KG1 (cell line): ENCODE data around the gene IFNG.

Experiments used
- DNase-seq: peaks from one replicate; lab custom pipeline; 2025; lab: John Stamatoyannopoulos, UW

The IFNG gene

DNA sequence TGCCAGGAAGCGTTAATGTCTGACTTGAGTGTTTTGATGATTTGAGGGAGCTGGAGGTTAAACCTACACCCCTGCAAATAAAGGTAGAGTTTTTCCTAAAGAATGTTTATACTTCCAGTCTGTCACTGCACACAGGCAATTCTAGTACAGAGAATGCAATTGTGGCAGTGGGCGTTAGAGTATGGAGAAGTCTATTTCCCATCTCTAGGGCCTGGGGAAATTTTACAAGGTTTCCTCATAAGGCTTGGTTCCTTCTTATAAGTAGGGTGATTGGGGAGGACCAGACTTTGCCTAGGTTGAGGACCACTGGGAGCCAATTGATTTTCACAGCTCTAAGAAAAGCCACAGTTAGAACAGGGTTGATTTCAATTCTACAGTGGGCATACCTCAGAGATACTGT lies 44.3 kb downstream of the IFNG start:
- no peak for DNase-seq

DNA sequence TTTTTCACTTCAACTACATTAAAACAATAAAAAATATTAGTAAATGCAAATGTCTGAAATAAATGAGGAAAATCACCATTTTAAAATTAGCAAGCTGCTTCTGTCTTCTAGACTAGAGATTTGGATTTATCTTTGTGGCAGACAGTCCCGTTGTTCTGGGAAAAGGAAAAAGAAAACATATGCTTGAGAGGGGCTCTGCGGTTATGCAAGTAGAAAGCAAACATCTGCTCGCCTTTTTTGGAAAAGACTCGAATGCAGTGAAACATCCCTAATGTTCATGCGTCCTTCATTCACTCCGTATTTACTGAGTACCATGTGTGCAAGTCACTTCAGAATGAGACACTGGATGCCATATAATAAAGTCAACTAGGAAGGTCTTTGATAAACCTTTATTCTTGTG lies 44.9 kb downstream of the IFNG start:
- DNase-seq = no peak

DNA sequence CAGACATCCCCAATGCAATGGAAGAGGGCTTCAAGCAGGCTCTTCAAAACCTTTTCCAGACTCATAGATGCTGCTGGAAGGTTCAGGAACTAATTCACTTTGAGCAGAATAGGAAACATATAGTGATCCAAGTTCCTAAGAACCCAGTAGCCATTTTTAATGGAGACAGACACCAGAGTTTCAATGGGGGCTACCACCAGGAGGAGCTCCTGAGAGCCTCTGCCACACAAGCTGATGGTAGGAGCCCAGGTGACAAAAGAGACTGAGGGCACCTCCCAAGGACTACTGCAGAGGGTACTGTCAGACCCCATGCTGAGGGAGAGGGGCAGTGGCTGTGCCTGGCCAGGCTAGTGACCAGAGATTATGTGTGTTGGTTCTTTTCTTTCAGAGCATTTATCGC lies 45.9 kb downstream of the IFNG start:
- no peak for DNase-seq

DNA sequence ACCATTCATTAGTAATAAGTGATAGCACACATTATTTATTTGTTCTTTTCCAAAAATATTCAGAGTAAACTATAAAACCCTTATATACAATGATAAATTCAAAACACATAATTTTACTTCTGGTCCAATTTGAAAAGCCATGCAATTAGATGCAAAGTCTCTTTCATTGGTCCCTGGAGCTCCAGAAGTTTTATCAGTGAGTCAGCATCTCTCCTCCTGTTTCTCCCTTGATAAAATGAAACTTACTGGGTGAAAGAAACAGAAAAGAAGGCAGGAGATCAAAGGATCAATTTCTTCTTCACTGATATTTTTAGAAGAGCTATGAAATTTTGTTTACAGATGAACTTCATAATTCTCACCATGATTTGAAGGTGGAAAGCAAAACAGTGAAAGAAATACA lies 47.5 kb downstream of the IFNG start:
- no peak for DNase-seq

DNA sequence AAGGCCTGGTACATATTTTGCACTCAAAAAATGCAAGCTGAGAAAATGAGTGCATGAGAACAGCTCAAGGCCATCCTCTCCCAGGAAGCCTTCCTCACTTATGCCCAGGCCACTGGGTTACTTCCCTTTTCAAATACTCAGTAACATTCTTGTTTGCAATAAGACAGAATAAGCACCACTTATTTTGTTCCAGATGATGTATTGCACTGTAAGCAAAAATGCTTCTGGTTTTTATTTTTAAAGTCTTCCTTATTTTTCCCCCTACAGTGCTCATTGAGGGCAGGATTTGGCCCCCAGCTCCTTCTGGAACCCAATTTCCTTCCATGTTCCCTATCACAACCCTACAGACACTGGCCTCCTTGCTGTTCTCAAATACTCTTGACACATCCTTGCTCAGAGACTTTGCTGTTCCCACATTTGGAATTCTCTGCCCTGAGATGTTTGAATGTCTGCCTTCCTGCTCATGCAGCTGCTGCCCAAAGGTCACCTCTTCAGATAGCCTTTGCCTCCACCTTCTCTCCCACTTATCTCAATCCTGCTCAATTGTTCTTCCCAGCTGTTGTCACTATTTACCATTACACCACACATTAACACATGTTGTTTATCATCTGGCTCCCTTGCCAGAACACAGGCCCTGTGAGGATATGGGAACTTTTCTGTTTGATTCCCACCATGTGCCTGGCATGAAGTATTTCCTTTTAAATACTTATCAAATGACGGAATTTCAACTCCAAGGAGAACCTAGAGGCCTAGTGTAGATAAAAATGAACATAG lies 49.9 kb downstream of the IFNG start:
- no peak for DNase-seq

DNA sequence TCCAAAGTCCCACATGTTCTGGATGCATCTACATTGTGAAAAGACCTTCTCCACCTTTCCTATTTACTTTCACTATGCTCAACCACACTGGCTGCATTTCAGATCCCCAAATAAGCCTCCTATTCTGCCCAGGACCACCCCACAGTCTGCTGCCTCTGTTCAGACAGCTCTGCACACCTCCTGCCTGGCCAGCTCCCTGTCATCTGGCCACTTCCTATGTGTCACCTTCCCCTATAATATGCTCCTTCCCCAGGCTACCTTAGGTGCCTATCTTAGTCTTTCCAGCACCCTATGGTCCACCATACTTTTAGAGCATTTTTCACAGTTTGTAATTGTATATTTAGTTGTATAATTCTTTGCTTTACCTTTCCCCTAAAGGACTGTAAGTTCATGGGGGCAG lies 50.5 kb downstream of the IFNG start:
- DNase-seq = no peak

DNA sequence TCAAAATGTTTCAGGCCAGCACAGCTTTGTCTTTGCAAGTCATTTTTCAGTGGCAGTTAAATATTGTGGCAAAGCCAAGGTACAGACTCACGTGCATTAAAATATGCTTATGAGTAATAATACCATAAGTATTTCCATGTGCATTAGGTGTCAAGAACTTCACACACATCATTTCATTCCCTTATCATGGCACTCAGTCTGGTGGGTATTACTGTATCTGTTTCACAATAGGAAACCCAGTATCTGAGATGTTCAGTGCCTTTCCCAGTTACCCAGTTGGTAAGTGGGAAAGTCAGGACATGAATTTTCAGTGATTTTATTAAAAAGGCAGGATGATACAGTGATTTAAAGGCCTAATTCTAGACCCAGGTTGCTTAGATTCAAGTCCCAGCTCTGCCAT lies 52.9 kb downstream of the IFNG start:
- DNase-seq = no peak

DNA sequence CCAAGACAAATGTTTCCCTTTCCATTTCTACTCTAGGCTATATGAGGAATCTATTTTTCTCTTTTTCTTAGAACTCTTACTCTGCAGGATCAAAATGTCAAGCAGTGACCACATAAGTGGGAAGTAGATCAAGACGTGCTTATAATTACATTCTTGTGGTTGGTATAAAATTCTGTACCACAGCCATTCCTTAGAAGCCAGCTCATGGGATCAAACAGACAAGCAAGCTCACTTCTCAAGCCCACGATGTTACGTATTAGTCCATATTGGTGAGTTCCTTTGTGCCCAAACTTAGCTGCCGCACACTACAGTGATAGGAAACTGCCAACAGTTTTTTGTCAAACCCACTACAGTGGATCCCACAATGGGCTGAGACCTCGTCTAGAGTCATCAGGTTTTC lies 53.4 kb downstream of the IFNG start:
- no peak for DNase-seq
